IMR-90 (cell line): ENCODE data around the gene NTNG2. TPM values are rescaled to one million over a fixed set of nuclear protein-coding genes. Genes with fewer than 3 reads are reported as not detected.

Source experiments
- ATAC-seq: fragments of 200-7000 bp; cut with Tn5 transposase; 2 replicates; pipeline ENCODE4 v1.9.1; 2020; ENCODE audit warnings: low read depth, mild to moderate bottlenecking, moderate library complexity
- BruUV-seq: library from RNA; stranded (reverse); fragments of 400-500 nt; replicated peaks from 2 replicates; lab custom pipeline; 2021; lab: Mats Ljungman, UMichigan
- CTCF ChIA-PET: fragments of 300-600 bp; formaldehyde crosslinking; extraction: SDS; loops from one replicate; lab custom pipeline; 2021; ENCODE audit warnings: antibody characterized with exemption; lab: Yijun Ruan, JAX
- POLR2A ChIA-PET: fragments of 300-600 bp; sonication (Branson Sonifier 250); formaldehyde crosslinking; loops from one replicate; lab custom pipeline; 2022; ENCODE audit warnings: antibody characterized with exemption; ENCODE audit not compliant: unreplicated experiment; lab: Charles Lee
- DNase-seq: peaks from one replicate; pipeline ENCODE4 v3.0.0; 2013
- H2AFZ ChIP-seq: replicated peaks from 2 replicates; pipeline ENCODE3; 2013; ENCODE audit warnings: low read length, mild to moderate bottlenecking; ENCODE audit not compliant: poor library complexity
- H2AK5ac ChIP-seq: 2 replicates; pipeline ENCODE4 v1.6.1; 2013; ENCODE audit warnings: low read depth, low read length, inconsistent platforms
- H2AK9ac ChIP-seq: replicated peaks from 2 replicates; pipeline ENCODE3; 2013; ENCODE audit warnings: mild to moderate bottlenecking, low read depth, low read length, moderate library complexity; ENCODE audit not compliant: poor library complexity
- H2BK120ac ChIP-seq: 2 replicates; pipeline ENCODE4 v1.6.1; 2013; ENCODE audit warnings: low read depth, low read length, inconsistent platforms
- H2BK15ac ChIP-seq: 3 replicates; pipeline ENCODE4 v1.6.1; 2013; ENCODE audit warnings: low read depth, low read length, inconsistent platforms
- H2BK20ac ChIP-seq: 2 replicates; pipeline ENCODE4 v1.6.1; 2013; ENCODE audit warnings: low read depth, mild to moderate bottlenecking, inconsistent platforms, low read length, moderate library complexity
- H2BK5ac ChIP-seq: 2 replicates; pipeline ENCODE4 v1.6.1; 2013; ENCODE audit warnings: mild to moderate bottlenecking, low read depth, low read length, inconsistent platforms; ENCODE audit not compliant: poor library complexity, severe bottlenecking
- H3K14ac ChIP-seq: replicated peaks from 2 replicates; pipeline ENCODE4 v1.6.1; 2013; ENCODE audit warnings: low read depth, low read length, inconsistent platforms
- H3K18ac ChIP-seq: 2 replicates; pipeline ENCODE4 v1.6.1; 2013; ENCODE audit warnings: low read depth, low read length, control low read depth
- H3K23ac ChIP-seq: 2 replicates; pipeline ENCODE4 v1.6.1; 2013; ENCODE audit warnings: low read depth, low read length, inconsistent platforms
- H3K27ac ChIP-seq: 2 replicates; pipeline ENCODE4 v1.5.1; 2013; ENCODE audit warnings: mild to moderate bottlenecking, control low read depth, low read length; ENCODE audit not compliant: insufficient read depth
- H3K27me3 ChIP-seq: 2 replicates; pipeline ENCODE4 v1.6.1; 2013; ENCODE audit warnings: low read length; ENCODE audit not compliant: control insufficient read depth, insufficient read depth
- H3K36me3 ChIP-seq: 2 replicates; pipeline ENCODE4 v1.6.1; 2013; ENCODE audit warnings: low read length, mixed read lengths; ENCODE audit not compliant: control insufficient read depth, insufficient read depth
- H3K4ac ChIP-seq: 2 replicates; pipeline ENCODE4 v1.6.1; 2013; ENCODE audit warnings: low read depth, low read length, inconsistent platforms
- H3K4me1 ChIP-seq: 2 replicates; pipeline ENCODE4 v1.6.1; 2013; ENCODE audit warnings: low read length, mixed read lengths; ENCODE audit not compliant: control insufficient read depth, insufficient read depth
- H3K4me2 ChIP-seq: 2 replicates; pipeline ENCODE4 v1.6.1; 2013; ENCODE audit warnings: low read depth, mild to moderate bottlenecking, control low read depth, low read length, moderate library complexity
- H3K4me3 ChIP-seq: 2 replicates; pipeline ENCODE4 v1.5.1; 2013; ENCODE audit warnings: low read depth, mild to moderate bottlenecking, control low read depth, low read length, moderate library complexity; ENCODE audit not compliant: insufficient read depth
- H3K56ac ChIP-seq: 2 replicates; pipeline ENCODE4 v1.6.1; 2013; ENCODE audit warnings: low read length, inconsistent platforms; ENCODE audit not compliant: insufficient read depth; ENCODE audit errors: extremely low read depth
- H3K79me1 ChIP-seq, 2 experiments: 2 replicates each; pipeline ENCODE4 v1.6.1; 2013; ENCODE audit warnings: low read length in 2 of 2, inconsistent platforms in 1 of 2, low read depth in 1 of 2
- H3K9ac ChIP-seq: 2 replicates; pipeline ENCODE4 v1.6.1; 2013; ENCODE audit warnings: low read depth, low read length, control low read depth
- H3K9me1 ChIP-seq: 2 replicates; pipeline ENCODE4 v1.6.1; 2013; ENCODE audit warnings: low read length, inconsistent platforms; ENCODE audit not compliant: insufficient read depth
- H3K9me3 ChIP-seq: 2 replicates; pipeline ENCODE4 v1.6.1; 2013; ENCODE audit warnings: low read length; ENCODE audit not compliant: control insufficient read depth, insufficient read depth
- H4K20me1 ChIP-seq: 2 replicates; pipeline ENCODE4 v1.6.1; 2013; ENCODE audit warnings: low read length, inconsistent platforms; ENCODE audit not compliant: insufficient read depth
- H4K5ac ChIP-seq: 2 replicates; pipeline ENCODE4 v1.6.1; 2013; ENCODE audit warnings: mild to moderate bottlenecking, low read depth, low read length, control low read depth
- H4K8ac ChIP-seq, 2 experiments: 2 replicates each; pipeline ENCODE4 v1.6.1; 2013; ENCODE audit warnings: low read depth in 2 of 2, low read length in 2 of 2, control low read depth in 1 of 2, inconsistent platforms in 1 of 2
- H4K91ac ChIP-seq: 2 replicates; pipeline ENCODE4 v1.6.1; 2013; ENCODE audit warnings: low read depth, low read length, inconsistent platforms; ENCODE audit not compliant: insufficient read depth
- BHLHE40 ChIP-seq: fragments of 150-350 bp; IDR thresholded peaks from 2 replicates; pipeline ENCODE4 v1.6.1; 2016; ENCODE audit warnings: mild to moderate bottlenecking, low read depth, low read length
- CEBPB ChIP-seq: IDR thresholded peaks from 2 replicates; pipeline ENCODE4 v1.6.1; 2012; ENCODE audit warnings: low read depth, low read length, improper control_type of control experiment
- CHD1 ChIP-seq: IDR thresholded peaks from 2 replicates; pipeline ENCODE4 v1.6.1; 2012; ENCODE audit warnings: low read depth, low read length, improper control_type of control experiment
- CTCF ChIP-seq: conservative IDR thresholded peaks from 2 replicates; pipeline ENCODE4 v1.5.1; 2012; ENCODE audit warnings: mild to moderate bottlenecking, low read depth, low read length, improper control_type of control experiment
- ELK1 ChIP-seq: fragments of 150-350 bp; IDR thresholded peaks from 2 replicates; pipeline ENCODE4 v1.6.1; 2016; ENCODE audit warnings: low read depth, mild to moderate bottlenecking, low read length, moderate library complexity, borderline replicate concordance
- FOS ChIP-seq: fragments of 150-350 bp; IDR thresholded peaks from 2 replicates; pipeline ENCODE4 v1.6.1; 2016; ENCODE audit warnings: low read depth, low read length
- MAFK ChIP-seq: IDR thresholded peaks from 2 replicates; pipeline ENCODE4 v1.6.1; 2012; ENCODE audit warnings: low read depth, low read length, improper control_type of control experiment
- MAZ ChIP-seq: IDR thresholded peaks from 2 replicates; pipeline ENCODE4 v1.6.1; 2012; ENCODE audit warnings: low read depth, mild to moderate bottlenecking, low read length, improper control_type of control experiment, moderate library complexity, borderline replicate concordance
- MXI1 ChIP-seq: IDR thresholded peaks from 2 replicates; pipeline ENCODE4 v1.6.1; 2012; ENCODE audit warnings: low read depth, mild to moderate bottlenecking, low read length, moderate library complexity, borderline replicate concordance
- NFE2L2 ChIP-seq: fragments of 150-350 bp; IDR thresholded peaks from 2 replicates; pipeline ENCODE4 v1.6.1; 2016; ENCODE audit warnings: low read depth, mild to moderate bottlenecking, low read length
- POLR2A ChIP-seq: IDR thresholded peaks from 2 replicates; pipeline ENCODE4 v1.6.1; 2012; ENCODE audit warnings: mild to moderate bottlenecking, low read depth, low read length
- RCOR1 ChIP-seq: IDR thresholded peaks from 2 replicates; pipeline ENCODE4 v1.6.1; 2012; ENCODE audit warnings: mild to moderate bottlenecking, low read length, improper control_type of control experiment; ENCODE audit not compliant: insufficient replicate concordance
- RFX5 ChIP-seq: IDR thresholded peaks from 2 replicates; pipeline ENCODE4 v1.8.0; 2012; ENCODE audit warnings: low read depth, mild to moderate bottlenecking, low read length, moderate library complexity
- USF2 ChIP-seq: fragments of 150-350 bp; IDR thresholded peaks from 2 replicates; pipeline ENCODE4 v1.6.1; 2017; ENCODE audit warnings: mild to moderate bottlenecking, antibody characterized with exemption, low read length, low read depth
- WGBS, 2 experiments: methylation state at CpG; one replicate each; pipeline versions ENCODE4 v1.1.5 to v1.1.7; 2013; ENCODE audit warnings: missing lambda C conversion rate in 2 of 2; ENCODE audit not compliant: insufficient read length in 1 of 2; ENCODE audit errors: extremely low coverage in 2 of 2; 5-methylcytosine and 5-hydroxymethylcytosine counted together
- dilution Hi-C: fragments of 300-500 bp; cut with HindIII; formaldehyde crosslinking; loops from one replicate; pipeline ENCODE4 v1.14.3; 2018; ENCODE audit warnings: low sequenced_read_pairs; ENCODE audit not compliant: unreplicated experiment
- in situ Hi-C: fragments of 300-500 bp; cut with MboI; formaldehyde crosslinking; loops from 3 replicates; pipeline ENCODE4 v1.14.3; 2019; ENCODE audit warnings: low sequenced_read_pairs, inconsistent platforms, mixed read lengths
- intact Hi-C: fragments of 100-400 bp; cut with micrococcal nuclease; formaldehyde crosslinking; loops from 2 replicates; pipeline ENCODE4 v1.10.0; 2022
- polyA plus RNA-seq, 3 experiments: library from polyadenylated mRNA; depleted of rRNA; stranded (reverse); fragments of >200 nt; gene quantifications; 2 replicates each; pipeline ENCODE4 v1.2.3, GENCODE V29; 2012; ENCODE audit warnings: low replicate concordance in 1 of 3
- total RNA-seq: library from RNA; depleted of rRNA; stranded (reverse); fragments of >200 nt; gene quantifications from 2 replicates; pipeline ENCODE4 v1.2.3, GENCODE V29; 2012

NTNG2 gene
- total and polyA plus RNA-seq, 2 of the 4 experiments (the other 2 are of a cell fraction), result 0.54 to 0.84 TPM

- H2BK15ac ChIP-seq, result no peak overlapping the region
- no peak overlapping the region for H3K56ac ChIP-seq
- H3K36me3 ChIP-seq, result no peaks in the 10 kb centered on the region
- H2AFZ ChIP-seq, result no peak overlapping the region
- WGBS, 2 experiments, result 89% methylated on average over 4 of the region's 19 CpGs; no CpG with 5 or more reads in 1 of the 2 experiments
- H3K4me1 ChIP-seq, result peaks cover 5% of the 10 kb centered on the region
- H2BK5ac ChIP-seq, result no peak overlapping the region
- H2BK20ac ChIP-seq, result no peak overlapping the region
- H4K5ac ChIP-seq, result no peak overlapping the region
- dilution Hi-C loops, result no loop called here
- ChIA-PET CTCF (interaction anchor here (1.0 kb wide), 1 partner anchor 16 kb away, joined by 3 read pairs; no protein-coding TSS in a partner anchor), POLR2A (no interaction called here)
- TF ChIP-seq NFE2L2 (no peak), CHD1 (no peak), USF2 (no peak), BHLHE40 (no peak), MAFK (no peak), MAZ (no peak), ELK1 (no peak), CTCF (no peak), FOS (no peak), MXI1 (no peak), CEBPB (no peak), RCOR1 (no peak), POLR2A (no peak), RFX5 (no peak)
- no peak overlapping the region for H3K9ac ChIP-seq
- H3K14ac ChIP-seq, result no peak overlapping the region
- no peak overlapping the region for H3K27ac ChIP-seq
- H3K4me3 ChIP-seq, result no peak overlapping the region
- peak overlapping the region; percentile 19 for H2AK9ac ChIP-seq
- H3K4me2 ChIP-seq, result no peak overlapping the region
- H3K18ac ChIP-seq, result no peak overlapping the region
- no peaks in the 10 kb centered on the region for H3K79me1 ChIP-seq
- intact Hi-C loops, result no loop called here
- ATAC-seq (no peak), DNase-seq (peak; percentile 13)
- no peak overlapping the region for H2BK120ac ChIP-seq
- no peak overlapping the region for H3K4ac ChIP-seq
- peaks cover 64% of the 10 kb centered on the region for H3K27me3 ChIP-seq
- BruUV-seq, result no TSS peak
- no peak overlapping the region for H4K91ac ChIP-seq
- in situ Hi-C loops, result no loop called here
- no peaks in the 10 kb centered on the region for H3K9me1 ChIP-seq
- H4K8ac ChIP-seq, result no peak overlapping the region
- no peak overlapping the region for H2AK5ac ChIP-seq
- H4K20me1 ChIP-seq, result peaks cover 6% of the 10 kb centered on the region; the same call in 1 of the 2 replicates
- H3K9me3 ChIP-seq, result no peaks in the 10 kb centered on the region
- H3K23ac ChIP-seq, result no peak overlapping the region
Observed at GRCh38 chr9:132243156-132244074, 81.6 kb downstream of the NTNG2 start.
